Measurements from ENCODE around the gene ATMIN.

- TF ChIP-seq RFX5 (IDR thresholded peaks at IDR 0.05; ENCODE audit: low read length) (no peak), JUND (IDR thresholded peaks at IDR 0.05) (no peak), POLR2AphosphoS5 (IDR thresholded peaks at IDR 0.05; ENCODE audit: low read depth, low read length) (no peak), REST (IDR thresholded peaks at IDR 0.05; ENCODE audit: low read depth, low read length) (no peak), EZH2phosphoT487 (IDR thresholded peaks at IDR 0.05; ENCODE audit: borderline replicate concordance, low read depth) (no peak), NRF1 (IDR thresholded peaks at IDR 0.05; ENCODE audit: low read depth, low read length) (no peak)
- TF ChIP-seq, protein P1, sequence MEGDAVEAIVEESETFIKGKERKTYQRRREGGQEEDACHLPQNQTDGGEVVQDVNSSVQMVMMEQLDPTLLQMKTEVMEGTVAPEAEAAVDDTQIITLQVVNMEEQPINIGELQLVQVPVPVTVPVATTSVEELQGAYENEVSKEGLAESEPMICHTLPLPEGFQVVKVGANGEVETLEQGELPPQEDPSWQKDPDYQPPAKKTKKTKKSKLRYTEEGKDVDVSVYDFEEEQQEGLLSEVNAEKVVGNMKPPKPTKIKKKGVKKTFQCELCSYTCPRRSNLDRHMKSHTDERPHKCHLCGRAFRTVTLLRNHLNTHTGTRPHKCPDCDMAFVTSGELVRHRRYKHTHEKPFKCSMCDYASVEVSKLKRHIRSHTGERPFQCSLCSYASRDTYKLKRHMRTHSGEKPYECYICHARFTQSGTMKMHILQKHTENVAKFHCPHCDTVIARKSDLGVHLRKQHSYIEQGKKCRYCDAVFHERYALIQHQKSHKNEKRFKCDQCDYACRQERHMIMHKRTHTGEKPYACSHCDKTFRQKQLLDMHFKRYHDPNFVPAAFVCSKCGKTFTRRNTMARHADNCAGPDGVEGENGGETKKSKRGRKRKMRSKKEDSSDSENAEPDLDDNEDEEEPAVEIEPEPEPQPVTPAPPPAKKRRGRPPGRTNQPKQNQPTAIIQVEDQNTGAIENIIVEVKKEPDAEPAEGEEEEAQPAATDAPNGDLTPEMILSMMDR (IDR thresholded peaks at IDR 0.05), result no peak
- TF ChIP-seq, protein P2, sequence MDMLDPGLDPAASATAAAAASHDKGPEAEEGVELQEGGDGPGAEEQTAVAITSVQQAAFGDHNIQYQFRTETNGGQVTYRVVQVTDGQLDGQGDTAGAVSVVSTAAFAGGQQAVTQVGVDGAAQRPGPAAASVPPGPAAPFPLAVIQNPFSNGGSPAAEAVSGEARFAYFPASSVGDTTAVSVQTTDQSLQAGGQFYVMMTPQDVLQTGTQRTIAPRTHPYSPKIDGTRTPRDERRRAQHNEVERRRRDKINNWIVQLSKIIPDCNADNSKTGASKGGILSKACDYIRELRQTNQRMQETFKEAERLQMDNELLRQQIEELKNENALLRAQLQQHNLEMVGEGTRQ (IDR thresholded peaks at IDR 0.05; ENCODE audit: borderline replicate concordance, low read depth, low read length), result no peak
Measured at GRCh38 chr16:81061871-81062608, 26.4 kb downstream of the ATMIN start.

All from SK-N-SH (cell line).